Lower lobe of right lung (tissue), 2 donors: ENCODE results near the gene RPAP3. TPM values are rescaled to one million over a fixed set of nuclear protein-coding genes. Genes with fewer than 3 reads are reported as not detected.

ENCODE experiments used
- ATAC-seq, 2 donors: fragments of 200-7000 bp; cut with Tn5 transposase; one replicate each; pipeline ENCODE4 v1.9.1; 2020 to 2022; ENCODE audit warnings: mild to moderate bottlenecking in 2 of 2, moderate library complexity in 2 of 2
- DNase-seq: peaks from one replicate; pipeline ENCODE4 v3.0.0-alpha.2; 2020
- H3K27ac ChIP-seq: fragments of 200-600 bp; one replicate; pipeline ENCODE4 v1.8.0; 2022
- H3K27me3 ChIP-seq: fragments of 200-600 bp; one replicate; pipeline ENCODE4 v1.8.0; 2022; ENCODE audit warnings: low read depth
- H3K36me3 ChIP-seq: fragments of 200-600 bp; one replicate; pipeline ENCODE4 v1.8.0; 2022; ENCODE audit warnings: mild to moderate bottlenecking
- H3K4me1 ChIP-seq: fragments of 200-600 bp; one replicate; pipeline ENCODE4 v1.8.0; 2022
- H3K4me3 ChIP-seq: fragments of 200-600 bp; one replicate; pipeline ENCODE4 v1.8.0; 2022; ENCODE audit warnings: mild to moderate bottlenecking
- H3K9me3 ChIP-seq: fragments of 200-600 bp; one replicate; pipeline ENCODE4 v1.8.0; 2022
- intact Hi-C: fragments of 100-400 bp; cut with DNase I; formaldehyde crosslinking; loops from one replicate; pipeline ENCODE4 v1.11.0; 2022
- total RNA-seq: library from RNA; stranded (reverse); fragmentation: NEBNext Ultra II Directional; extraction: Animal tissue kit (Norgen Biotek cat#: 25700); gene quantifications from one replicate; pipeline ENCODE4 v1.2.1, GENCODE V29; 2021
- TF ChIP-seq, protein P1 (sequence below): fragments of 200-600 bp; IDR thresholded peaks from one replicate; pipeline ENCODE4 v1.8.0; 2022; ENCODE audit warnings: antibody characterized with exemption, mild to moderate bottlenecking
- donor health status: DM: no; HTN: yes; CAD: no; lungs with severe emphysema.

RPAP3 gene
- total RNA-seq, 1 donor from 2014 or later: 20.2 TPM

DNA sequence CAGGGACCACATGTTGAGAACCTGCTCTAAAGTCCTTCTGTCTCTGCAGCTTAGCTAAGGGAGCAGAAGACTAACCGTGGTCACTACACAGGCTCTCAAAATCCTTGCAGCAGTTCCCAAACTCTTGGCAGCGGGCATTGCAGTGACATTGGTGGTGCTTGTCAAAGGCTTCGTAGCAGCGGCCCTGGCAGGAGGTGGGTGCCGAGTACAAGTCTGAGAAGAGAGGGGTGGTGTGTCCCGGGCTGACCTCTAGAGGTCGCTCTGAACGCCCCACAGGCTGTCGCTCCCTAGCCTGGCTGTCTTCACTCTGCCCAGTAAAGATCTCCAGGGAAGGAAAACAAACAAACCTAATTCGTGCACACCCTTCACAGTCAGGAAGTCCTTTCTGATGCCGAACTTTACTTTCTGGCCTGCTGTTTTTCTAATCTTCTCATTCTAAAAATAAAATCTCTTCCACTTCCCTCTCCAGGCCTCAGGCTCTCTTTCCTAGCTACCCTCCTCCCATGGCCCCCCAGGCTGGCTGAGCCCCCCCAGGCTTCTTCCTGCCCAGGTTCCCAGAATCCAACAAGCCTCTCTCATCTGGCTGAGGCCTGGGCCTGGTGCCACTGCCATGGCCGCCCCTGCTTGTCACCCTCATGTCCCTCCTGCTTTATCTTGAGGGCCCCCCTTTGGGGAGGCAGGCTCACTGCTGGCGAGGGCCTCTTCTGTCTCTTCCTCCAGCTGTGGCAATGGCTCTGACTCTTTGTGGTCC is 11.8 kb upstream of the RPAP3 start:
- Histone ChIP-seq H3K9me3 (no peaks in the 10 kb centered on the region), H3K27ac (peak overlapping the region; percentile 93), H3K36me3 (no peaks in the 10 kb centered on the region), H3K4me1 (peaks cover 47% of the 10 kb centered on the region), H3K27me3 (no peaks in the 10 kb centered on the region), H3K4me3 (no peak overlapping the region)
- ATAC-seq (peak; percentile 93 to 94), DNase-seq (peak; percentile 86)
- intact Hi-C loops: no loop called here
- TF ChIP-seq, protein P1, sequence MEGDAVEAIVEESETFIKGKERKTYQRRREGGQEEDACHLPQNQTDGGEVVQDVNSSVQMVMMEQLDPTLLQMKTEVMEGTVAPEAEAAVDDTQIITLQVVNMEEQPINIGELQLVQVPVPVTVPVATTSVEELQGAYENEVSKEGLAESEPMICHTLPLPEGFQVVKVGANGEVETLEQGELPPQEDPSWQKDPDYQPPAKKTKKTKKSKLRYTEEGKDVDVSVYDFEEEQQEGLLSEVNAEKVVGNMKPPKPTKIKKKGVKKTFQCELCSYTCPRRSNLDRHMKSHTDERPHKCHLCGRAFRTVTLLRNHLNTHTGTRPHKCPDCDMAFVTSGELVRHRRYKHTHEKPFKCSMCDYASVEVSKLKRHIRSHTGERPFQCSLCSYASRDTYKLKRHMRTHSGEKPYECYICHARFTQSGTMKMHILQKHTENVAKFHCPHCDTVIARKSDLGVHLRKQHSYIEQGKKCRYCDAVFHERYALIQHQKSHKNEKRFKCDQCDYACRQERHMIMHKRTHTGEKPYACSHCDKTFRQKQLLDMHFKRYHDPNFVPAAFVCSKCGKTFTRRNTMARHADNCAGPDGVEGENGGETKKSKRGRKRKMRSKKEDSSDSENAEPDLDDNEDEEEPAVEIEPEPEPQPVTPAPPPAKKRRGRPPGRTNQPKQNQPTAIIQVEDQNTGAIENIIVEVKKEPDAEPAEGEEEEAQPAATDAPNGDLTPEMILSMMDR: peak; percentile 83

DNA sequence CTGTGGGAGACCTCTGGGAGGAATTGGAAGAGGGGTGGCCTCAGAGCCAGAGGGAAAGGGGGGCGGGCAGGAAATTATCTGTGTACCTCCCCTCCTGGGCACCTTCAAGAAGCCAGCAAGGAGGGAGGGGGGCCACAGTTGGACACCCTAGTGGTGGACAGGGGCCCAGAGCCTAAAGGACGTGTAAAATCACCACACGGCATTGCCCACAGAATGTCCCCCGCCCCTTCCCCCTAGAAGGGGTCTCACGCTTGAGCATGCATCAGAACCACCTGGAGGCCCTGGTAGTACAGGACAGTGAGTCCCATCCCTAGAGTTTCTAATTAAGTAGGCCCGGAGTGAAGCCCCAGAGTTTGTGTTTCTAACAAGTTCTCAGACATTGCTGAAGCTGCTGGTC is 11.2 kb upstream of the RPAP3 start:
- H3K4me3 ChIP-seq: no peak overlapping the region
- peak overlapping the region; percentile 93 for H3K27ac ChIP-seq
- peaks cover 47% of the 10 kb centered on the region for H3K4me1 ChIP-seq
- TF ChIP-seq, protein P1: no peak
- intact Hi-C loops: no loop called here
- H3K9me3 ChIP-seq: no peaks in the 10 kb centered on the region
- ATAC-seq (no peak), DNase-seq (no peak)
- no peaks in the 10 kb centered on the region for H3K36me3 ChIP-seq
- no peaks in the 10 kb centered on the region for H3K27me3 ChIP-seq

DNA sequence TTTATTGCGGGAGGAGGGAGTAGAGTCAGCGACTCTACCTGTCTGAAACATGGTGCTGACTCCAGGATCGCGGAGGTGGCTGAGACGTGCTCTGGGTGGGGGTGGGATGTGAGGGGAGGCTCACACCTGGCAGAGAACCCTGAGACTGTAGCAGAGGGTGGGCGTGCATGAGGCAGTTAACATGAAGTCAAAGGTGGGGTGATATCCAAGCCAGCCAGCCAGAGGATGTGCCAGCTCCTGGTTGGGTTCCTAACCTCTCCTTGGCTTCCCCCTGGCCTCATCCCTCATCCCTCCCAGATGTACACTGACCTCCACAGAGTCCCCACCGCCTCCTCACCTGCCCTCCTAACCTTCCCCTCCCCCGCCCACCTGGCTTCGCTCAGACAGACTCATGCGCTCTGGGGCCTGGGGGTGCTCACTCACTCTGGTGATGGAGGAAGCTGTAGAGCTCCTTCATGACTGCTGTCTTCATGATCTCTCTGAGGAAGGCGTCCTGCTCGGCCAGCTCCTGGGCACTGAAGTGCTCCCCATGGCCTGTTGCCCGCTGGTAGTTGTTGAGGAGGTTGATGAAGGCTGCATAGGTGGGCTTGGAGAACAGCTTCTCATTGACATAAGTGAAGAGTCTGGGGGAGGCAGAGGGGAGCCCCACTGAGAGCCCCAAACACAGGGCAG is 10.2 kb upstream of the RPAP3 start:
- H3K27ac ChIP-seq: peak overlapping the region; percentile 18
- no peaks in the 10 kb centered on the region for H3K9me3 ChIP-seq
- H3K4me3 ChIP-seq: no peak overlapping the region
- no peak for DNase-seq
- ATAC-seq: peak in 1 of 2 donors; percentile 1
- intact Hi-C loops: no loop called here
- no peaks in the 10 kb centered on the region for H3K27me3 ChIP-seq
- TF ChIP-seq, protein P1: no peak
- no peaks in the 10 kb centered on the region for H3K36me3 ChIP-seq
- H3K4me1 ChIP-seq: peaks cover 42% of the 10 kb centered on the region

DNA sequence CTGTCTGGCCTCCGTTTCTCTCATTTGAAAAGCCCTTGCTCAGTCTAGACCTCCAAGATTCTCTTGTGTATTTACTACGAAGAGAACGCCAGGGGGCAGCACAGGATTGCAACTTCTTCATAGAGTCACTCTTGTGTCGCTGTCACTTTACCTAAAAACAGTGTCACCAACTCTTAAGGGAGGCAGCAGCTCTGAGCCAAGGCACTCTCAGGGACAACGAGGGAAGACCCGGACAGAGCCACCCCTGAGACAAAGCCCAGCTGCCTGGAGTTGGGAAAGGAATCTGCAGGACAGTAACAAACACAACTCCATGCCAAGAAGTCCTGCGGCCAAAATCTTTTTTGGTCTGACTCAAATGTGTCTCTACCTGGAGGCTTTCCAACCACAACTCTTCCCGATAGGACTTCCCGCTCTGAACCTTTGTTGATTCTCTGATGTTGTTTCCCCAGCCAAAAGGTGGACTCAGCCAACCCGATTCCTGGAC is 9.6 kb upstream of the RPAP3 start:
- TF ChIP-seq, protein P1: peak; percentile 73
- Histone ChIP-seq H3K27ac (peak overlapping the region; percentile 25), H3K27me3 (no peaks in the 10 kb centered on the region), H3K4me1 (peaks cover 42% of the 10 kb centered on the region), H3K36me3 (no peaks in the 10 kb centered on the region), H3K9me3 (no peaks in the 10 kb centered on the region), H3K4me3 (no peak overlapping the region)
- ATAC-seq (peak; percentile 70 to 76), DNase-seq (peak; percentile 81)
- intact Hi-C loops: no loop called here

DNA sequence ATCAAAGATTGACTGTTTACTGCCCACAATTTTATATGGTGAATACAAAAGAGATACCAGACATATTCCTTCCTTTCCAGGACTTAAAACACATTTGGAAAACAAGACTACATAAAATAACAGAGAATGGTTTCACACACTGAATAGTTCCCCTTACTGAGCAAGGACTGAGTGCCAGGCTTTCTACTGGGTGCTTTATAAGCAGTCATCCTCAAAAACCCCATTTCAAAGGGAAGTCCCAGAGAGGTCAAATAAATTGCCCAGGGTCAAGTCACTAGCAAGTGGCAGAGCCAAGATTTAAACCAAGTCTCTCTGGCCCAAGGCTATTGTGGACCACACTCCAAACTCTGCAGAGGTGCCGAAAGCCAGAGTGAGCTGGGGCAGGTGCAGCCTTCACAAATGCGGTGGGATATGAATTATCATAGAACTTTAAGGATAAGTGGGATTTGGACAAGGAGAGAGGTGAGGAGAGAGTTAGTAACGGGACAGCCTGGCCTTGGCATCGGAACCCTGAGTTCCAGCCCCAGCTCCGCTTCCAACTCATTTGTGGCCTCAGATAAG is 9.1 kb upstream of the RPAP3 start:
- H3K4me3 ChIP-seq: no peak overlapping the region
- ATAC-seq (no peak), DNase-seq (no peak)
- TF ChIP-seq, protein P1: no peak
- no peaks in the 10 kb centered on the region for H3K9me3 ChIP-seq
- peak overlapping the region; percentile 25 for H3K27ac ChIP-seq
- no peaks in the 10 kb centered on the region for H3K27me3 ChIP-seq
- H3K36me3 ChIP-seq: no peaks in the 10 kb centered on the region
- peaks cover 42% of the 10 kb centered on the region for H3K4me1 ChIP-seq
- intact Hi-C loops: no loop called here
